ENCODE results near the gene PLK5. TPM values are rescaled to one million over a fixed set of nuclear protein-coding genes. Genes with fewer than 3 reads are reported as not detected.

The PLK5 gene
- total and polyA plus RNA-seq, 2 experiments from 2014 or later: 0.97 to 1.2 TPM

GRCh38 chr19:1503925-1504773 lies 19.7 kb upstream of the PLK5 start:
- H3K27me3 Mint-ChIP-seq (ENCODE audit: insufficient read depth, low read depth, poor library complexity): peaks cover 33% of the 10 kb centered on the region
- Histone ChIP-seq H3K9me2 (ENCODE audit: insufficient read depth) (no peaks in the 10 kb centered on the region), H3K36me3 (ENCODE audit: insufficient read depth) (no peaks in the 10 kb centered on the region), H3K79me2 (replicated peaks; ENCODE audit: insufficient read depth) (no peaks in the 10 kb centered on the region), H3K4me3 (peak overlapping the region; percentile 43; the same call in 1 of the 2 replicates), H4K20me1 (replicated peaks; ENCODE audit: insufficient read depth) (no peaks in the 10 kb centered on the region), H3K4me2 (peak overlapping the region; percentile 71), H3F3A (replicated peaks; ENCODE audit: low read depth) (peaks cover 12% of the 10 kb centered on the region; the same call in 1 of the 2 replicates), H3K27me3 (ENCODE audit: insufficient read depth) (peaks cover 18% of the 10 kb centered on the region), H3K27ac (ENCODE audit: low read depth) (no peak overlapping the region), H2AFZ (no peak overlapping the region), H3K4me1 (ENCODE audit: insufficient read depth) (0 out of 2 replicates have a peak, but pooled peaks cover 5% of the 10 kb centered on the region)
- H3K36me3 Mint-ChIP-seq (ENCODE audit: low read depth): no peaks in the 10 kb centered on the region; the same call in 2 of the 3 replicates
- H3K4me1 Mint-ChIP-seq: peaks cover 2% of the 10 kb centered on the region
- ATAC-seq (no peak), DNase-seq (ENCODE audit: low spot score) (no peak)
- H3K9me3 Mint-ChIP-seq: peaks cover 26% of the 10 kb centered on the region
- no peak overlapping the region for H3K27ac Mint-ChIP-seq
- TF ChIP-seq REST (IDR thresholded peaks at IDR 0.05; ENCODE audit: unreplicated experiment): no peak
- TF ChIP-seq EZH2 (IDR thresholded peaks at IDR 0.05; ENCODE audit: low read depth, unreplicated experiment): no peak
- no peak for TF ChIP-seq NANOG (IDR thresholded peaks at IDR 0.05; ENCODE audit: borderline replicate concordance)
- TF ChIP-seq EZH2phosphoT487 (IDR thresholded peaks at IDR 0.05; ENCODE audit: unreplicated experiment): no peak
- TF ChIP-seq JUNB (IDR thresholded peaks at IDR 0.05; ENCODE audit: unreplicated experiment): no peak
- TF ChIP-seq CREB1 (CRISPR knock-in tag; IDR thresholded peaks at IDR 0.05; ENCODE audit: low read depth): no peak
- TF ChIP-seq CTCF (conservative IDR thresholded peaks at IDR 0.05; ENCODE audit: low read depth in 2 of 2): no peak
- no peak for TF ChIP-seq STAT1 (IDR thresholded peaks at IDR 0.05; ENCODE audit: unreplicated experiment)
- no peak for TF ChIP-seq ZNF114 (CRISPR knock-in tag; IDR thresholded peaks at IDR 0.05)
- TF ChIP-seq POLR2AphosphoS5 (IDR thresholded peaks at IDR 0.05; ENCODE audit: low read depth): no peak
- no peak for TF ChIP-seq ZNF331 (CRISPR knock-in tag; IDR thresholded peaks at IDR 0.05; ENCODE audit: low read depth)
- TF ChIP-seq ETS1 (IDR thresholded peaks at IDR 0.05): no peak
- no peak for TF ChIP-seq ZNF462 (CRISPR knock-in tag; IDR thresholded peaks at IDR 0.05)
- H3K4me3 Mint-ChIP-seq: peak overlapping the region; percentile 55; the same call in 2 of the 3 replicates

Measured in GM23338 (cell line).